HG03135 (cell line): ENCODE measurements around the gene TAS2R3.

Source experiments
- ATAC-seq: cut with Tn5 transposase; IDR thresholded peaks from one replicate; pipeline ENCODE4 v1.9.1; 2021; ENCODE audit warnings: mild to moderate bottlenecking, moderate library complexity; ENCODE audit not compliant: unreplicated experiment

Gene TAS2R3

GRCh38 chr7:141785706-141786552, 22.0 kb downstream of the TAS2R3 start:
- peak; percentile 65 for ATAC-seq

DNA sequence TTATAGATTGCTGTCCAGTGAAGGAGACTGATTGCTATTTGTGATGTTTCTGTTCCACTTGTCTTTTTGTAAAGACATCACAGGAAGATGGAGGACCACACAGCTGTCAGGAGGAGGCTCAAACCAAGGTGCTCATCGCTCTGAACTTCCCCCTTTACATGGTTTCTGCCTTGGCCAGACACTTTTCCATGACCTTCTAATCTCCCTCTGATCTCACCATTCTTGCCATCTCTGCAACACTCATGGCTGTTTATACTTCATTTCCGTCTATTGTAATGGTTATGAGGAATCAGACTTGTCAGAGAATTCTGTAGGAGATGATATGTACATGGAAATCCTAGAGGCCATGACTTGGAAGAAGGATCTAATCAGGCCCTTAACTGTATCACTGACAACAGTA, 24.4 kb downstream of the TAS2R3 start:
- ATAC-seq: no peak

DNA sequence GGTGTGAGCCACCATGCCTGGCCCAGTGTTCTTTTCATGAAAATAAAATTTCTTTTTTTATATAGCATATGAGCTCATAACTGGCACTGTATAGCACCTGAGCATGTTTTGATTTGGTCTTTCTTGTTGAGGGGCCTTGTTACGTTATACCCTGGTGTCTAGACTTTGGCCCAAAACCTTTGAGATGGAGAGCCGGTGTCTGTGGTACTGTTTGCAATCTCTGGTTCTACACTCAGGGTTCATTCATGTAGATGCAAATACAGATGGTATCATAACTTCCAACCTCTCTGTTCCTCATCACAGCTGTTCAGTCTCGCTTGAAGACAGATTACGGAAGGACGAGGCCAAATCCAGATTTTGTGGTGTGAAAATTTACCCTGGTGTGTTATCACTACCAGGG, 26.0 kb downstream of the TAS2R3 start, which contains the start of gene TAS2R5:
Gene TAS2R5 (plus strand): TSS at position 301 of the 400 bp plus-strand sequence. CDS start 145 bp downstream, outside the sequence.
- no peak for ATAC-seq

DNA sequence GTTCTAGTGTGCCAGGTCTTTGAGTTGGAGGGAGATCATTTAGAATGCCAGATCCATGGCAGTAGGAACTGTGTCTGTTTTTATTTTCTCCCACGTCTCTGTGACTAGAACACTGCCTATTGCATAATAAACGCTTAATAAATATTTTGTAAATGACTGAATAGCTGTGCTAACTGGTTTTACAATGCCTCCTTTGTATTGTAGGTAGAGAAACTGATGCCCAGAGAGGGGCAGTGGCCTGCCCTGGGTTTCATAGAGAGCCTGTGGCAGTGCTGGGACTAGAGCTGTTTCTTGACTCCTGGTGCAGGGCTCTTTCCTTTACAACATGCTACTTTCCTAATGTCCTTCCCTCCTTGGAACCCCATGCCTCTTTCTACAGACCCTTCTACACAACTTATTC, 28.6 kb downstream of the TAS2R3 start:
- ATAC-seq: no peak
